GM23338 (cell line): ENCODE data around the gene OSBPL6. TPM values are rescaled to one million over a fixed set of nuclear protein-coding genes. Genes with fewer than 3 reads are reported as not detected.

ENCODE experiments used
- ATAC-seq: fragments of 200-7000 bp; cut with Tn5 transposase; 3 replicates; pipeline ENCODE4 v1.9.1; 2020
- DNase-seq: peaks from one replicate; pipeline ENCODE4 v3.0.0-alpha.2; 2015; ENCODE audit warnings: low spot score
- H2AFZ ChIP-seq: fragments of 200-600 bp; sonication (generic); 2 replicates; pipeline ENCODE4 v1.8.0; 2016; ENCODE audit warnings: antibody characterized with exemption, mild to moderate bottlenecking, moderate library complexity
- H3F3A ChIP-seq: fragments of 200-600 bp; sonication (generic); replicated peaks from 2 replicates; pipeline ENCODE4 v1.8.0; 2017; ENCODE audit warnings: antibody characterized with exemption, mixed run types, low read depth
- H3K27ac ChIP-seq: fragments of 200-600 bp; sonication (generic); 2 replicates; pipeline ENCODE4 v1.6.1; 2016; ENCODE audit warnings: low read depth
- H3K27me3 ChIP-seq: fragments of 200-600 bp; sonication (generic); 2 replicates; pipeline ENCODE4 v1.8.0; 2016; ENCODE audit warnings: mild to moderate bottlenecking, mixed run types, moderate library complexity; ENCODE audit not compliant: insufficient read depth
- H3K36me3 ChIP-seq: fragments of 200-600 bp; sonication (generic); 2 replicates; pipeline ENCODE4 v1.8.0; 2016; ENCODE audit warnings: mild to moderate bottlenecking; ENCODE audit not compliant: insufficient read depth
- H3K4me1 ChIP-seq: fragments of 200-600 bp; sonication (generic); 2 replicates; pipeline ENCODE4 v1.8.0; 2016; ENCODE audit warnings: mild to moderate bottlenecking, moderate library complexity; ENCODE audit not compliant: insufficient read depth
- H3K4me2 ChIP-seq: fragments of 200-600 bp; sonication (generic); 2 replicates; pipeline ENCODE4 v1.7.1; 2017; ENCODE audit warnings: mixed run types
- H3K4me3 ChIP-seq: fragments of 200-600 bp; sonication (generic); 2 replicates; pipeline ENCODE4 v1.6.1; 2016; ENCODE audit warnings: mixed run types
- H3K79me2 ChIP-seq: fragments of 200-600 bp; sonication (generic); replicated peaks from 2 replicates; pipeline ENCODE4 v1.8.0; 2017; ENCODE audit warnings: mild to moderate bottlenecking; ENCODE audit not compliant: insufficient read depth
- H3K9me2 ChIP-seq: fragments of 200-600 bp; sonication (generic); 2 replicates; pipeline ENCODE4 v1.8.0; 2017; ENCODE audit not compliant: insufficient read depth
- H4K20me1 ChIP-seq: fragments of 200-600 bp; sonication (generic); replicated peaks from 2 replicates; pipeline ENCODE4 v1.8.0; 2017; ENCODE audit warnings: mild to moderate bottlenecking; ENCODE audit not compliant: insufficient read depth
- H3K27ac Mint-ChIP-seq: 2 replicates; pipeline ENCODE4 v1.8.0; 2020; ENCODE audit warnings: inconsistent platforms, mild to moderate bottlenecking, moderate library complexity, mixed read lengths
- H3K27me3 Mint-ChIP-seq: 3 replicates; pipeline ENCODE4 v1.8.0; 2022; ENCODE audit warnings: low read depth, mild to moderate bottlenecking, moderate library complexity, mixed read lengths, inconsistent platforms; ENCODE audit not compliant: insufficient read depth, poor library complexity
- H3K36me3 Mint-ChIP-seq: 3 replicates; pipeline ENCODE4 v1.8.0; 2021; ENCODE audit warnings: low read depth, mild to moderate bottlenecking, inconsistent platforms, moderate library complexity, mixed read lengths
- H3K4me1 Mint-ChIP-seq: 3 replicates; pipeline ENCODE4 v1.8.0; 2020; ENCODE audit warnings: mild to moderate bottlenecking, inconsistent platforms, mixed read lengths
- H3K4me3 Mint-ChIP-seq: 3 replicates; pipeline ENCODE4 v1.8.0; 2021; ENCODE audit warnings: moderate library complexity, mild to moderate bottlenecking, inconsistent platforms, mixed read lengths
- H3K9me3 Mint-ChIP-seq: 3 replicates; pipeline ENCODE4 v1.8.0; 2020; ENCODE audit warnings: moderate library complexity, mild to moderate bottlenecking, inconsistent platforms, mixed read lengths
- EZH2phosphoT487 ChIP-seq: fragments of 200-600 bp; sonication (generic); IDR thresholded peaks from one replicate; pipeline ENCODE4 v1.8.1; 2018; ENCODE audit warnings: antibody characterized with exemption; ENCODE audit not compliant: unreplicated experiment
- JUNB ChIP-seq: IDR thresholded peaks from one replicate; pipeline ENCODE4 v1.6.1; 2016; ENCODE audit warnings: antibody characterized with exemption; ENCODE audit not compliant: unreplicated experiment
- polyA plus RNA-seq: library from polyadenylated mRNA; unstranded; fragments of >200 nt; fragmentation: Nextera tagmentation; extraction: Ambion mirVana; gene quantifications from 2 replicates; pipeline ENCODE4 v1.2.1, GENCODE V29; 2016
- total RNA-seq: library from RNA; depleted of rRNA; stranded (reverse); fragments of >200 nt; shearing (Covaris generic); gene quantifications from 2 replicates; pipeline ENCODE4 v1.2.3, GENCODE V29; 2014
- TF ChIP-seq, protein P1 (sequence below): fragments of 250-450 bp; sonication (Bioruptor Pico); IDR thresholded peaks from 2 replicates; pipeline ENCODE4 v1.5.0; 2020; ENCODE audit warnings: mild to moderate bottlenecking, moderate library complexity
- TF ChIP-seq, protein P2 (sequence below): IDR thresholded peaks from one replicate; pipeline ENCODE4 v1.6.1; 2018; ENCODE audit warnings: antibody characterized with exemption; ENCODE audit not compliant: unreplicated experiment

Gene OSBPL6
- total and polyA plus RNA-seq, 2 experiments from 2014 or later: 6.0 to 8.5 TPM

DNA sequence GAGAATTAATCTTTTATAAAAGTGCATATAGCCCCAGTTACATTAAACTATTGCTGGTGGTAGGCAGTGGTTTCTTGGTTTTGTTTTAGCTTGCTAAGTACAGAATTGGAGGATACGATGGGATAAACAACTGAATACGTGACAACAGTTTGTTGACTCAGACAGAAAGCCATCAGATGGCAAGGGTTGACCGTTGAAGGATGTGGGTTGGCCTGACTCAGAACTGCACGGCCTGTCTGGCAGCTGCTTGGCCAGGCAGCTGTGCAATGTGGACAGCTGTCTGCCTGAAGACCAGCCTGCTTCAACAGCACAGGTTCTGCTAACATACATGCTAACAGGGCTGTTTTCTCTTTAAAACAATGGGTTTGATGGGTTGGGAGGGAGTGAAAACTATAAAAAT, 210.1 kb downstream of the OSBPL6 start (continued):
- TF ChIP-seq, protein P1, sequence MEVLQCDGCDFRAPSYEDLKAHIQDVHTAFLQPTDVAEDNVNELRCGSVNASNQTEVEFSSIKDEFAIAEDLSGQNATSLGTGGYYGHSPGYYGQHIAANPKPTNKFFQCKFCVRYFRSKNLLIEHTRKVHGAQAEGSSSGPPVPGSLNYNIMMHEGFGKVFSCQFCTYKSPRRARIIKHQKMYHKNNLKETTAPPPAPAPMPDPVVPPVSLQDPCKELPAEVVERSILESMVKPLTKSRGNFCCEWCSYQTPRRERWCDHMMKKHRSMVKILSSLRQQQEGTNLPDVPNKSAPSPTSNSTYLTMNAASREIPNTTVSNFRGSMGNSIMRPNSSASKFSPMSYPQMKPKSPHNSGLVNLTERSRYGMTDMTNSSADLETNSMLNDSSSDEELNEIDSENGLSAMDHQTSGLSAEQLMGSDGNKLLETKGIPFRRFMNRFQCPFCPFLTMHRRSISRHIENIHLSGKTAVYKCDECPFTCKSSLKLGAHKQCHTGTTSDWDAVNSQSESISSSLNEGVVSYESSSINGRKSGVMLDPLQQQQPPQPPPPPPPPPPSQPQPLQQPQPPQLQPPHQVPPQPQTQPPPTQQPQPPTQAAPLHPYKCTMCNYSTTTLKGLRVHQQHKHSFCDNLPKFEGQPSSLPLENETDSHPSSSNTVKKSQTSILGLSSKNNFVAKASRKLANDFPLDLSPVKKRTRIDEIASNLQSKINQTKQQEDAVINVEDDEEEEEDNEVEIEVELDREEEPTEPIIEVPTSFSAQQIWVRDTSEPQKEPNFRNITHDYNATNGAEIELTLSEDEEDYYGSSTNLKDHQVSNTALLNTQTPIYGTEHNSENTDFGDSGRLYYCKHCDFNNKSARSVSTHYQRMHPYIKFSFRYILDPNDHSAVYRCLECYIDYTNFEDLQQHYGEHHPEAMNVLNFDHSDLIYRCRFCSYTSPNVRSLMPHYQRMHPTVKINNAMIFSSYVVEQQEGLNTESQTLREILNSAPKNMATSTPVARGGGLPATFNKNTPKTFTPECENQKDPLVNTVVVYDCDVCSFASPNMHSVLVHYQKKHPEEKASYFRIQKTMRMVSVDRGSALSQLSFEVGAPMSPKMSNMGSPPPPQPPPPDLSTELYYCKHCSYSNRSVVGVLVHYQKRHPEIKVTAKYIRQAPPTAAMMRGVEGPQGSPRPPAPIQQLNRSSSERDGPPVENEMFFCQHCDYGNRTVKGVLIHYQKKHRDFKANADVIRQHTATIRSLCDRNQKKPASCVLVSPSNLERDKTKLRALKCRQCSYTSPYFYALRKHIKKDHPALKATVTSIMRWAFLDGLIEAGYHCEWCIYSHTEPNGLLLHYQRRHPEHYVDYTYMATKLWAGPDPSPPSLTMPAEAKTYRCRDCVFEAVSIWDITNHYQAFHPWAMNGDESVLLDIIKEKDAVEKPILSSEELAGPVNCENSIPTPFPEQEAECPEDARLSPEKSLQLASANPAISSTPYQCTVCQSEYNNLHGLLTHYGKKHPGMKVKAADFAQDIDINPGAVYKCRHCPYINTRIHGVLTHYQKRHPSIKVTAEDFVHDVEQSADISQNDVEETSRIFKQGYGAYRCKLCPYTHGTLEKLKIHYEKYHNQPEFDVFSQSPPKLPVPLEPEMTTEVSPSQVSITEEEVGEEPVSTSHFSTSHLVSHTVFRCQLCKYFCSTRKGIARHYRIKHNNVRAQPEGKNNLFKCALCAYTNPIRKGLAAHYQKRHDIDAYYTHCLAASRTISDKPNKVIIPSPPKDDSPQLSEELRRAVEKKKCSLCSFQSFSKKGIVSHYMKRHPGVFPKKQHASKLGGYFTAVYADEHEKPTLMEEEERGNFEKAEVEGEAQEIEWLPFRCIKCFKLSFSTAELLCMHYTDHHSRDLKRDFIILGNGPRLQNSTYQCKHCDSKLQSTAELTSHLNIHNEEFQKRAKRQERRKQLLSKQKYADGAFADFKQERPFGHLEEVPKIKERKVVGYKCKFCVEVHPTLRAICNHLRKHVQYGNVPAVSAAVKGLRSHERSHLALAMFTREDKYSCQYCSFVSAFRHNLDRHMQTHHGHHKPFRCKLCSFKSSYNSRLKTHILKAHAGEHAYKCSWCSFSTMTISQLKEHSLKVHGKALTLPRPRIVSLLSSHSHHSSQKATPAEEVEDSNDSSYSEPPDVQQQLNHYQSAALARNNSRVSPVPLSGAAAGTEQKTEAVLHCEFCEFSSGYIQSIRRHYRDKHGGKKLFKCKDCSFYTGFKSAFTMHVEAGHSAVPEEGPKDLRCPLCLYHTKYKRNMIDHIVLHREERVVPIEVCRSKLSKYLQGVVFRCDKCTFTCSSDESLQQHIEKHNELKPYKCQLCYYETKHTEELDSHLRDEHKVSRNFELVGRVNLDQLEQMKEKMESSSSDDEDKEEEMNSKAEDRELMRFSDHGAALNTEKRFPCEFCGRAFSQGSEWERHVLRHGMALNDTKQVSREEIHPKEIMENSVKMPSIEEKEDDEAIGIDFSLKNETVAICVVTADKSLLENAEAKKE: no peak

GRCh38 chr2:178409261-178409660, 214.9 kb downstream of the OSBPL6 start:
- Histone ChIP-seq H3K4me2 (no peak overlapping the region), H3K27me3 (no peaks in the 10 kb centered on the region), H4K20me1 (no peaks in the 10 kb centered on the region), H3K36me3 (no peaks in the 10 kb centered on the region), H3K9me2 (no peaks in the 10 kb centered on the region), H3F3A (no peaks in the 10 kb centered on the region), H3K4me1 (no peaks in the 10 kb centered on the region), H3K27ac (no peak overlapping the region), H3K79me2 (no peaks in the 10 kb centered on the region), H2AFZ (no peak overlapping the region), H3K4me3 (no peak overlapping the region)
- no peak overlapping the region for H3K4me3 Mint-ChIP-seq
- no peaks in the 10 kb centered on the region for H3K9me3 Mint-ChIP-seq
- H3K36me3 Mint-ChIP-seq: no peaks in the 10 kb centered on the region
- H3K27me3 Mint-ChIP-seq: peaks cover 10% of the 10 kb centered on the region
- DNase-seq (no peak), ATAC-seq (no peak)
- H3K27ac Mint-ChIP-seq: no peak overlapping the region
- TF ChIP-seq EZH2phosphoT487 (no peak), JUNB (no peak)
- TF ChIP-seq, protein P2, sequence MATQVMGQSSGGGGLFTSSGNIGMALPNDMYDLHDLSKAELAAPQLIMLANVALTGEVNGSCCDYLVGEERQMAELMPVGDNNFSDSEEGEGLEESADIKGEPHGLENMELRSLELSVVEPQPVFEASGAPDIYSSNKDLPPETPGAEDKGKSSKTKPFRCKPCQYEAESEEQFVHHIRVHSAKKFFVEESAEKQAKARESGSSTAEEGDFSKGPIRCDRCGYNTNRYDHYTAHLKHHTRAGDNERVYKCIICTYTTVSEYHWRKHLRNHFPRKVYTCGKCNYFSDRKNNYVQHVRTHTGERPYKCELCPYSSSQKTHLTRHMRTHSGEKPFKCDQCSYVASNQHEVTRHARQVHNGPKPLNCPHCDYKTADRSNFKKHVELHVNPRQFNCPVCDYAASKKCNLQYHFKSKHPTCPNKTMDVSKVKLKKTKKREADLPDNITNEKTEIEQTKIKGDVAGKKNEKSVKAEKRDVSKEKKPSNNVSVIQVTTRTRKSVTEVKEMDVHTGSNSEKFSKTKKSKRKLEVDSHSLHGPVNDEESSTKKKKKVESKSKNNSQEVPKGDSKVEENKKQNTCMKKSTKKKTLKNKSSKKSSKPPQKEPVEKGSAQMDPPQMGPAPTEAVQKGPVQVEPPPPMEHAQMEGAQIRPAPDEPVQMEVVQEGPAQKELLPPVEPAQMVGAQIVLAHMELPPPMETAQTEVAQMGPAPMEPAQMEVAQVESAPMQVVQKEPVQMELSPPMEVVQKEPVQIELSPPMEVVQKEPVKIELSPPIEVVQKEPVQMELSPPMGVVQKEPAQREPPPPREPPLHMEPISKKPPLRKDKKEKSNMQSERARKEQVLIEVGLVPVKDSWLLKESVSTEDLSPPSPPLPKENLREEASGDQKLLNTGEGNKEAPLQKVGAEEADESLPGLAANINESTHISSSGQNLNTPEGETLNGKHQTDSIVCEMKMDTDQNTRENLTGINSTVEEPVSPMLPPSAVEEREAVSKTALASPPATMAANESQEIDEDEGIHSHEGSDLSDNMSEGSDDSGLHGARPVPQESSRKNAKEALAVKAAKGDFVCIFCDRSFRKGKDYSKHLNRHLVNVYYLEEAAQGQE: no peak
- peaks cover 3% of the 10 kb centered on the region; the same call in 1 of the 3 replicates for H3K4me1 Mint-ChIP-seq
